WTC11 (cell line): ENCODE measurements around the gene SNX13.

Experiments
- CREB1 ChIP-seq: sonication (generic); formaldehyde crosslinking; IDR thresholded peaks from 2 replicates; pipeline ENCODE4 v1.8.0; 2023; ENCODE audit warnings: mild to moderate bottlenecking, missing genetic modification reagents
- CTCF ChIP-seq: fragments of 200-600 bp; IDR thresholded peaks from 2 replicates; pipeline ENCODE4 v1.8.0; 2022; ENCODE audit warnings: antibody characterized with exemption
- FOXK1 ChIP-seq: sonication (generic); formaldehyde crosslinking; IDR thresholded peaks from 2 replicates; pipeline ENCODE4 v1.8.0; 2022; ENCODE audit warnings: mild to moderate bottlenecking, moderate library complexity, missing genetic modification reagents
- HMGXB4 ChIP-seq: sonication (generic); formaldehyde crosslinking; IDR thresholded peaks from 2 replicates; pipeline ENCODE4 v1.8.1; 2023; ENCODE audit warnings: mild to moderate bottlenecking, moderate library complexity, missing genetic modification reagents
- NR2C2 ChIP-seq: sonication (generic); formaldehyde crosslinking; IDR thresholded peaks from 2 replicates; pipeline ENCODE4 v1.8.0; 2022; ENCODE audit warnings: mild to moderate bottlenecking, missing genetic modification reagents
- TCF7 ChIP-seq: sonication (generic); formaldehyde crosslinking; IDR thresholded peaks from 2 replicates; pipeline ENCODE4 v1.8.0; 2022; ENCODE audit warnings: mild to moderate bottlenecking, low read depth, missing genetic modification reagents, moderate library complexity
- TP53 ChIP-seq: sonication (generic); formaldehyde crosslinking; IDR thresholded peaks from 2 replicates; pipeline ENCODE4 v1.8.1; 2023; ENCODE audit warnings: mild to moderate bottlenecking, missing genetic modification reagents
- ZNF263 ChIP-seq: sonication (generic); formaldehyde crosslinking; IDR thresholded peaks from 2 replicates; pipeline ENCODE4 v1.8.1; 2022; ENCODE audit warnings: low read depth, mild to moderate bottlenecking, moderate library complexity, missing genetic modification reagents
- TF ChIP-seq, protein P1 (sequence below): fragments of 250-450 bp; sonication (Bioruptor Pico); IDR thresholded peaks from 2 replicates; pipeline ENCODE4 v1.9.0; 2021; ENCODE audit warnings: moderate library complexity, mild to moderate bottlenecking, inconsistent platforms, borderline replicate concordance
- TF ChIP-seq, protein P2 (sequence below): sonication (generic); formaldehyde crosslinking; IDR thresholded peaks from 2 replicates; pipeline ENCODE4 v1.8.1; 2023; ENCODE audit warnings: mild to moderate bottlenecking, missing genetic modification reagents, moderate library complexity
- TF ChIP-seq, protein P3 (sequence below): sonication (generic); formaldehyde crosslinking; IDR thresholded peaks from 2 replicates; pipeline ENCODE4 v1.8.0; 2022; ENCODE audit warnings: missing genetic modification reagents

- TF ChIP-seq, protein P1, sequence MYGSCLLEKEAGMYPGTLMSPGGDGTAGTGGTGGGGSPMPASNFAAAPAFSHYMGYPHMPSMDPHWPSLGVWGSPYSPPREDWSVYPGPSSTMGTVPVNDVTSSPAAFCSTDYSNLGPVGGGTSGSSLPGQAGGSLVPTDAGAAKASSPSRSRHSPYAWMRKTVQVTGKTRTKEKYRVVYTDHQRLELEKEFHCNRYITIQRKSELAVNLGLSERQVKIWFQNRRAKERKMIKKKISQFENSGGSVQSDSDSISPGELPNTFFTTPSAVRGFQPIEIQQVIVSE: no peak
- TF ChIP-seq NR2C2 (no peak), CTCF (no peak), FOXK1 (CRISPR knock-in tag) (no peak), HMGXB4 (CRISPR knock-in tag) (no peak), ZNF263 (CRISPR knock-in tag) (no peak), TCF7 (CRISPR knock-in tag) (no peak), CREB1 (no peak), TP53 (CRISPR knock-in tag) (no peak)
- TF ChIP-seq, protein P2, sequence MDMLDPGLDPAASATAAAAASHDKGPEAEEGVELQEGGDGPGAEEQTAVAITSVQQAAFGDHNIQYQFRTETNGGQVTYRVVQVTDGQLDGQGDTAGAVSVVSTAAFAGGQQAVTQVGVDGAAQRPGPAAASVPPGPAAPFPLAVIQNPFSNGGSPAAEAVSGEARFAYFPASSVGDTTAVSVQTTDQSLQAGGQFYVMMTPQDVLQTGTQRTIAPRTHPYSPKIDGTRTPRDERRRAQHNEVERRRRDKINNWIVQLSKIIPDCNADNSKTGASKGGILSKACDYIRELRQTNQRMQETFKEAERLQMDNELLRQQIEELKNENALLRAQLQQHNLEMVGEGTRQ: no peak
- TF ChIP-seq, protein P3, sequence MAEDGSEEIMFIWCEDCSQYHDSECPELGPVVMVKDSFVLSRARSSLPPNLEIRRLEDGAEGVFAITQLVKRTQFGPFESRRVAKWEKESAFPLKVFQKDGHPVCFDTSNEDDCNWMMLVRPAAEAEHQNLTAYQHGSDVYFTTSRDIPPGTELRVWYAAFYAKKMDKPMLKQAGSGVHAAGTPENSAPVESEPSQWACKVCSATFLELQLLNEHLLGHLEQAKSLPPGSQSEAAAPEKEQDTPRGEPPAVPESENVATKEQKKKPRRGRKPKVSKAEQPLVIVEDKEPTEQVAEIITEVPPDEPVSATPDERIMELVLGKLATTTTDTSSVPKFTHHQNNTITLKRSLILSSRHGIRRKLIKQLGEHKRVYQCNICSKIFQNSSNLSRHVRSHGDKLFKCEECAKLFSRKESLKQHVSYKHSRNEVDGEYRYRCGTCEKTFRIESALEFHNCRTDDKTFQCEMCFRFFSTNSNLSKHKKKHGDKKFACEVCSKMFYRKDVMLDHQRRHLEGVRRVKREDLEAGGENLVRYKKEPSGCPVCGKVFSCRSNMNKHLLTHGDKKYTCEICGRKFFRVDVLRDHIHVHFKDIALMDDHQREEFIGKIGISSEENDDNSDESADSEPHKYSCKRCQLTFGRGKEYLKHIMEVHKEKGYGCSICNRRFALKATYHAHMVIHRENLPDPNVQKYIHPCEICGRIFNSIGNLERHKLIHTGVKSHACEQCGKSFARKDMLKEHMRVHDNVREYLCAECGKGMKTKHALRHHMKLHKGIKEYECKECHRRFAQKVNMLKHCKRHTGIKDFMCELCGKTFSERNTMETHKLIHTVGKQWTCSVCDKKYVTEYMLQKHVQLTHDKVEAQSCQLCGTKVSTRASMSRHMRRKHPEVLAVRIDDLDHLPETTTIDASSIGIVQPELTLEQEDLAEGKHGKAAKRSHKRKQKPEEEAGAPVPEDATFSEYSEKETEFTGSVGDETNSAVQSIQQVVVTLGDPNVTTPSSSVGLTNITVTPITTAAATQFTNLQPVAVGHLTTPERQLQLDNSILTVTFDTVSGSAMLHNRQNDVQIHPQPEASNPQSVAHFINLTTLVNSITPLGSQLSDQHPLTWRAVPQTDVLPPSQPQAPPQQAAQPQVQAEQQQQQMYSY (CRISPR knock-in tag): no peak
Measured at GRCh38 chr7:17743316-17743715, 197.0 kb downstream of the SNX13 start.
